GM21381 (cell line): ENCODE data around the gene PNMA8B.

Source experiments
- ATAC-seq: cut with Tn5 transposase; IDR thresholded peaks from one replicate; pipeline ENCODE4 v1.9.1; 2021; ENCODE audit warnings: mild to moderate bottlenecking, moderate library complexity; ENCODE audit not compliant: unreplicated experiment

PNMA8B gene

GRCh38 chr19:46460055-46460454, 35.6 kb downstream of the PNMA8B start:
- ATAC-seq: no peak

- no peak for ATAC-seq
Observed at GRCh38 chr19:46456930-46457329, 38.7 kb downstream of the PNMA8B start.

- no peak for ATAC-seq
Observed at GRCh38 chr19:46454244-46454643, 41.4 kb downstream of the PNMA8B start.

GRCh38 chr19:46453661-46454060, 42.0 kb downstream of the PNMA8B start:
- no peak for ATAC-seq

- no peak for ATAC-seq
Observed at GRCh38 chr19:46452186-46452585, 43.5 kb downstream of the PNMA8B start.

GRCh38 chr19:46451352-46451751, 44.3 kb downstream of the PNMA8B start:
- no peak for ATAC-seq

GRCh38 chr19:46450737-46451136, 44.9 kb downstream of the PNMA8B start:
- no peak for ATAC-seq

- ATAC-seq: no peak
Observed at GRCh38 chr19:46449228-46449627, 46.4 kb downstream of the PNMA8B start.

- ATAC-seq: no peak
Observed at GRCh38 chr19:46448601-46449000, 47.1 kb downstream of the PNMA8B start.

GRCh38 chr19:46447824-46448223, 47.8 kb downstream of the PNMA8B start:
- no peak for ATAC-seq

- ATAC-seq: no peak
Observed at GRCh38 chr19:46447006-46447405, 48.7 kb downstream of the PNMA8B start.

- ATAC-seq: no peak
Observed at GRCh38 chr19:46446021-46446420, 49.6 kb downstream of the PNMA8B start.

- ATAC-seq: no peak
Observed at GRCh38 chr19:46442808-46443450, 52.7 kb downstream of the PNMA8B start.

- no peak for ATAC-seq
Observed at GRCh38 chr19:46441866-46442265, 53.8 kb downstream of the PNMA8B start.
